OCI-LY1 (cell line): ENCODE data around the gene ADARB2.

Experiments used
- H2AFZ ChIP-seq: fragments of 200-600 bp; sonication (generic), shearing (Covaris generic); 2 replicates; pipeline ENCODE4 v1.6.0; 2014; ENCODE audit warnings: antibody characterized with exemption, mild to moderate bottlenecking, low read length
- H3F3A ChIP-seq: fragments of 200-600 bp; sonication (generic), shearing (Covaris generic); 2 replicates; pipeline ENCODE4 v1.6.0; 2014; ENCODE audit warnings: mild to moderate bottlenecking, antibody characterized with exemption, low read length, moderate library complexity; ENCODE audit not compliant: insufficient read depth
- H3K27ac ChIP-seq: fragments of 200-600 bp; sonication (generic); 2 replicates; pipeline ENCODE4 v1.5.1; 2014; ENCODE audit warnings: low read length, mixed run types, mild to moderate bottlenecking, low read depth; ENCODE audit not compliant: poor library complexity, severe bottlenecking
- H3K27me3 ChIP-seq: fragments of 200-600 bp; sonication (generic); 2 replicates; pipeline ENCODE4 v1.6.0; 2014; ENCODE audit warnings: antibody characterized with exemption, mild to moderate bottlenecking, low read length, moderate library complexity; ENCODE audit not compliant: insufficient read depth
- H3K36me3 ChIP-seq: fragments of 200-600 bp; sonication (generic); 2 replicates; pipeline ENCODE4 v1.6.1; 2014; ENCODE audit warnings: mild to moderate bottlenecking, antibody characterized with exemption, low read length, moderate library complexity, mixed read lengths; ENCODE audit not compliant: insufficient read depth
- H3K4me1 ChIP-seq: fragments of 200-600 bp; sonication (generic); 2 replicates; pipeline ENCODE4 v1.5.1; 2014; ENCODE audit warnings: mild to moderate bottlenecking, low read length, moderate library complexity; ENCODE audit not compliant: insufficient read depth, severe bottlenecking
- H3K4me2 ChIP-seq: fragments of 200-600 bp; sonication (generic), shearing (Covaris generic); 2 replicates; pipeline ENCODE4 v1.6.1; 2014; ENCODE audit warnings: low read length
- H3K4me3 ChIP-seq: fragments of 200-600 bp; sonication (generic); 2 replicates; pipeline ENCODE4 v1.5.1; 2014; ENCODE audit warnings: low read length, low read depth, mild to moderate bottlenecking, mixed read lengths; ENCODE audit not compliant: poor library complexity, severe bottlenecking
- H3K79me2 ChIP-seq: fragments of 200-600 bp; shearing (Covaris generic); 2 replicates; pipeline ENCODE4 v1.6.1; 2016; ENCODE audit warnings: mixed run types, low read length, mixed read lengths; ENCODE audit not compliant: insufficient read depth
- H3K9ac ChIP-seq: fragments of 200-600 bp; sonication (generic), shearing (Covaris generic); 2 replicates; pipeline ENCODE4 v1.6.1; 2014; ENCODE audit warnings: mild to moderate bottlenecking, low read length, mixed read lengths
- H3K9me2 ChIP-seq: fragments of 200-600 bp; sonication (generic), shearing (Covaris generic); 2 replicates; pipeline ENCODE4 v1.6.1; 2014; ENCODE audit warnings: low read depth, mild to moderate bottlenecking, low read length, mixed read lengths
- H3K9me3 ChIP-seq: fragments of 200-600 bp; shearing (Covaris generic); 2 replicates; pipeline ENCODE4 v1.6.1; 2014; ENCODE audit warnings: low read length, mixed read lengths
- H4K20me1 ChIP-seq: fragments of 200-600 bp; sonication (generic), shearing (Covaris generic); 2 replicates; pipeline ENCODE4 v1.6.0; 2016; ENCODE audit warnings: mild to moderate bottlenecking, low read length; ENCODE audit not compliant: insufficient read depth
- EZH2 ChIP-seq: fragments of 200-600 bp; sonication (generic), shearing (Covaris generic); IDR thresholded peaks from 2 replicates; pipeline ENCODE4 v1.8.0; 2017; ENCODE audit warnings: borderline replicate concordance, mixed run types, mild to moderate bottlenecking, antibody characterized with exemption, low read length, moderate library complexity, mixed read lengths
- TF ChIP-seq, protein P1 (sequence below): fragments of 200-600 bp; sonication (generic), shearing (Covaris generic); IDR thresholded peaks from 2 replicates; pipeline ENCODE4 v1.5.1; 2017; ENCODE audit warnings: mild to moderate bottlenecking, antibody characterized with exemption, low read length, moderate library complexity, mixed read lengths

Gene ADARB2

DNA sequence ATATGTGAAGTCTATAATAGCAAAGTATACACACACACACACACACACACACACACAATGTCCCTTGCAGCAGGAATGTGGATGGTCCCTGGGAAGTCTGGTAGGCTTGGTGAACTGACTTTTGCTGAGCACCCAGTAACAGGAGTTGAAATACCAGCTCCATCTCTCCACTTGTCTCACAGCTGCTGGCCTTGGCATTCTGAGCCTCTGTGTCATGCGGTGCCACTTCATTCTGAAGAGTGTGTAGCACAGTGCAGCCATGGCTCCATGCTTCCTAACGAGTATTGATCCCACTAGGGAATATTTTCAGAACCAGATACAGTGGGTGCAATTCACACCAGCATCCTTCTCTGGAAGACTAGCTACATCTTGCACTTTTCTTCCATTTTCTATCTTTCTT lies 192.4 kb downstream of the ADARB2 start:
- no peak for TF ChIP-seq EZH2
- TF ChIP-seq, protein P1, sequence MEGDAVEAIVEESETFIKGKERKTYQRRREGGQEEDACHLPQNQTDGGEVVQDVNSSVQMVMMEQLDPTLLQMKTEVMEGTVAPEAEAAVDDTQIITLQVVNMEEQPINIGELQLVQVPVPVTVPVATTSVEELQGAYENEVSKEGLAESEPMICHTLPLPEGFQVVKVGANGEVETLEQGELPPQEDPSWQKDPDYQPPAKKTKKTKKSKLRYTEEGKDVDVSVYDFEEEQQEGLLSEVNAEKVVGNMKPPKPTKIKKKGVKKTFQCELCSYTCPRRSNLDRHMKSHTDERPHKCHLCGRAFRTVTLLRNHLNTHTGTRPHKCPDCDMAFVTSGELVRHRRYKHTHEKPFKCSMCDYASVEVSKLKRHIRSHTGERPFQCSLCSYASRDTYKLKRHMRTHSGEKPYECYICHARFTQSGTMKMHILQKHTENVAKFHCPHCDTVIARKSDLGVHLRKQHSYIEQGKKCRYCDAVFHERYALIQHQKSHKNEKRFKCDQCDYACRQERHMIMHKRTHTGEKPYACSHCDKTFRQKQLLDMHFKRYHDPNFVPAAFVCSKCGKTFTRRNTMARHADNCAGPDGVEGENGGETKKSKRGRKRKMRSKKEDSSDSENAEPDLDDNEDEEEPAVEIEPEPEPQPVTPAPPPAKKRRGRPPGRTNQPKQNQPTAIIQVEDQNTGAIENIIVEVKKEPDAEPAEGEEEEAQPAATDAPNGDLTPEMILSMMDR: no peak
- Histone ChIP-seq H3K4me3 (no peak overlapping the region), H3K4me1 (peaks cover 33% of the 10 kb centered on the region), H3K27me3 (no peaks in the 10 kb centered on the region), H3K9me2 (no peaks in the 10 kb centered on the region), H2AFZ (no peak overlapping the region), H3K9ac (no peak overlapping the region), H3K79me2 (no peaks in the 10 kb centered on the region), H3F3A (no peaks in the 10 kb centered on the region), H3K36me3 (no peaks in the 10 kb centered on the region; the same call in 1 of the 2 replicates), H3K9me3 (no peaks in the 10 kb centered on the region), H3K27ac (no peak overlapping the region), H4K20me1 (no peaks in the 10 kb centered on the region), H3K4me2 (no peak overlapping the region)

GRCh38 chr10:1544209-1544673 lies 193.1 kb downstream of the ADARB2 start:
- no peak overlapping the region for H3K27ac ChIP-seq
- no peaks in the 10 kb centered on the region for H3K27me3 ChIP-seq
- no peaks in the 10 kb centered on the region for H3K9me2 ChIP-seq
- H3K4me1 ChIP-seq: peaks cover 36% of the 10 kb centered on the region
- no peaks in the 10 kb centered on the region for H3K79me2 ChIP-seq
- no peak overlapping the region for H3K4me3 ChIP-seq
- no peaks in the 10 kb centered on the region; the same call in 1 of the 2 replicates for H3K36me3 ChIP-seq
- TF ChIP-seq EZH2: no peak
- TF ChIP-seq, protein P1: no peak
- H3F3A ChIP-seq: no peaks in the 10 kb centered on the region
- no peak overlapping the region for H3K9ac ChIP-seq
- no peaks in the 10 kb centered on the region for H4K20me1 ChIP-seq
- H3K9me3 ChIP-seq: no peaks in the 10 kb centered on the region
- H3K4me2 ChIP-seq: no peak overlapping the region
- H2AFZ ChIP-seq: no peak overlapping the region

DNA sequence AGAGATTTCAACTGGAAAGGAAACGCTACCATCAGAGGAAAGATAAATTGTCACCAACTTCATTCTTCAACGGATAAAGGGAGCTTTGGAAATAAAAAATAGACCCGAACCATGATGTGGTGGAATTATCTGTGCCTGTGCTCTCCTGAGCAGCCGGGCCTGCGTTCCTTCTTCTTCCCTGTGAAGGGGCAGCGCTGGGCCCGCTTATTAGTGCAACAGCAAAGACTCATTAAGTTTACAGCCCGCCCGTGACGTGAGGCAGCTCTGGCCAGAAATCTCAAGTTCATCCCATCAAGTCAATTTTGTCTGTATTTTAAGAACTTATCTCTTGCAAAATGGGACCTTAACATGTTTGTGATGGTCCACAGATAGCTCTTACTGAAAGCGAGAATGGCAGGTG lies 193.7 kb downstream of the ADARB2 start:
- Histone ChIP-seq H3K9ac (no peak overlapping the region), H3K4me1 (peaks cover 42% of the 10 kb centered on the region), H3K79me2 (no peaks in the 10 kb centered on the region), H3K4me2 (no peak overlapping the region), H2AFZ (no peak overlapping the region), H3K4me3 (no peak overlapping the region), H3K27me3 (no peaks in the 10 kb centered on the region), H3K36me3 (no peaks in the 10 kb centered on the region; the same call in 1 of the 2 replicates), H3K9me2 (no peaks in the 10 kb centered on the region), H4K20me1 (no peaks in the 10 kb centered on the region), H3K27ac (no peak overlapping the region), H3K9me3 (no peaks in the 10 kb centered on the region), H3F3A (no peaks in the 10 kb centered on the region)
- TF ChIP-seq EZH2: no peak
- TF ChIP-seq, protein P1: no peak
